Measurements from ENCODE around the gene PPARGC1A.

PPARGC1A gene

GRCh38 chr4:23844961-23845360, 44.9 kb downstream of the PPARGC1A start:
- DNase-seq (ENCODE audit: low read depth in 2 of 2), result no peak

GRCh38 chr4:23839279-23839678, 50.6 kb downstream of the PPARGC1A start:
- no peak for DNase-seq (ENCODE audit: low read depth in 2 of 2)

GRCh38 chr4:23838607-23839006, 51.2 kb downstream of the PPARGC1A start:
- no peak for DNase-seq (ENCODE audit: low read depth in 2 of 2)

DNA sequence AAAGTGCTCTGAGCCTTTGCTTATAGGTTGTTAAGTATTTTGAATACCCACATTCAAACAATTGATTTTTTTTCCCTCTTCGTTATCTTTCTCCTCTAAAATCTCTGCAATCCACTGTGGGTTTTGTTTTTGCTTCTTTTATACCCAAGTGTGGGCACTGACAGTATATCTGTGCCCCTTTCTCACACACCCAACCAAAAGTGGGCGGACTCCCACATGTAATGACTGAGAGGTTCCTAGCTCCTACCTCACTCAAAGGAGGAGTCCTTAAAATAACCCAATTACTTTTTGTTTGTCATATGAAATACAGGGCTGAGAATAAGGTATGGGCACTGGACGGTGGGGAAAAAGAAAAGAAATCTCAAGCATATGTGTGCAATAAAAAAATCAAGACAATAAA, 51.7 kb downstream of the PPARGC1A start:
- no peak for DNase-seq (ENCODE audit: low read depth in 2 of 2)

- no peak for DNase-seq (ENCODE audit: low read depth in 2 of 2)
Measured at GRCh38 chr4:23837371-23837770, 52.5 kb downstream of the PPARGC1A start.

- DNase-seq (ENCODE audit: low read depth in 2 of 2), result no peak
Measured at GRCh38 chr4:23835774-23836478, 53.9 kb downstream of the PPARGC1A start.

- no peak for DNase-seq (ENCODE audit: low read depth in 2 of 2)
Measured at GRCh38 chr4:23828779-23829178, 61.1 kb downstream of the PPARGC1A start.

DNA sequence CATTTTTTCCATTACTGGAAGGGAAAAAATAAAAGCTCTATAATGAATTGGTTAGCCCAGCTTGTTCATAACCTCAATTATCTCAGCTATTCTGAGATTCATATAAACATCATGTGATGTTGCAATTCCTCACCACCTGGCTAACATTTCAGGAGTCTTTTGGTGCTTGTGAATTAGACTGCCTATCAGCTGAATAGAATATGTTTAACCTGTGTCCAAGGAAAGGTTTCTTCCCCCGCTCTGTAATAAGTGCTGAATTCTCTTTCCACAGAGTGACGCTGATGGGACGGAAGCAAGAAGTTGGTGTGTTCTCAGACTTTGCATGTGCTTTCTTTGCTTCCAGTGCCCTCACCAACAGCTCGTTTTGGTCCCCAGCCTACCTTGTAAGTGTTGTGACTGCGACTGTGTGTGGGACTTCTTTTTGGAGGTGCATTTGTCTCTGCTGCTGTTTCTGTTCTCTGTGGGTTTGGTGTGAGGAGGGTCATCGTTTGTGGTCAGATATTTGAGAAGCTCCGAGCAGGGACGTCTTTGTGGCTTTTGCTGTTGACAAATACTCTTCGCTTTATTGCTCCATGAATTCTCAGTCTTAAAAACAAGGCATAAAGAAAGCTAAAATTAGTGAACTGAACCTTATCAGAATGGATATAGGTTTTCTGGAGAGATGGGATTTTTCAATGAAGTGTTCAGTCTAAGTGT, 61.7 kb downstream of the PPARGC1A start:
- no peak for DNase-seq (ENCODE audit: low read depth in 2 of 2)

DNA sequence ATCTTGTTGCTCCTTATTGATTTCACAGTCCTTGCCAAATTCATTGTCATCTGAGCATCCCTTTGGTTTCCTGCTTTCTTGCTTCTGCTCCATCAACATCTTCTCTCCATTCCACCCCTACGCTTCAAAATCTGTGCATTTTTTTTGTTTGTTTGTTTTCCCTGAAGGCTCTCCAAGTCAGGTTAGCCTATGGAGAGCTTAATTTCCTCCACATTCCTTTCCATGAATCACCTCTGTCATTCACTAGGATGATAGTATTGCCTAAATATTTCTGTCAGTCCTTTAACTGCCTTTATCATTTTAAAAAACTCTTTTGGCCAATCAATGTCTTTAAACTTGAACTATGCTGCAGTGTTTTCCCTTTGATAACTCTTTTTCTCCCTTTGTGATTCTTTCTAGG, 67.7 kb downstream of the PPARGC1A start:
- no peak for DNase-seq (ENCODE audit: low read depth in 2 of 2)

DNA sequence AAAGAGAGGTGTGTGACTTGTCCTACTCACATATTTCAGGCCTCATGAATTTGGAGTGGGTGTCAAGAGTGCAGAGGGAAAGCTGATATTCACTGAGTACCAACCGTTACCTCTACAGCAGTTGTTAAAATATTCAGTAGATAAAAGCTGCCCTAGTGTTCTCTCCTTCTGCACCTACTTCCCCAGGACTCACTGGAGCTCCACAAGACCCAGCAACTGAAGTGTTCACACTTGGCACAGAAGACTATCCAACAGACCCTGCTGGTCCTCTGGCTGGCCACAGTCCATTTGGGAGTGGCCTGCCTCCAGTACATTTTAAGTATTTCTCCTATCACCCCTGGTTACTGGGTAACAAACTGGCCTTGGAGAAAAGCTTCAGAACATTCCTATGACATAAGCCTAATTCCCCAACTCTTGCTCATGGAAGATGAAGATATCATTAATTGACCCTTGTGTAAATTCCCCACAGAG, 70.8 kb downstream of the PPARGC1A start:
- no peak for DNase-seq (ENCODE audit: low read depth in 2 of 2)

DNA sequence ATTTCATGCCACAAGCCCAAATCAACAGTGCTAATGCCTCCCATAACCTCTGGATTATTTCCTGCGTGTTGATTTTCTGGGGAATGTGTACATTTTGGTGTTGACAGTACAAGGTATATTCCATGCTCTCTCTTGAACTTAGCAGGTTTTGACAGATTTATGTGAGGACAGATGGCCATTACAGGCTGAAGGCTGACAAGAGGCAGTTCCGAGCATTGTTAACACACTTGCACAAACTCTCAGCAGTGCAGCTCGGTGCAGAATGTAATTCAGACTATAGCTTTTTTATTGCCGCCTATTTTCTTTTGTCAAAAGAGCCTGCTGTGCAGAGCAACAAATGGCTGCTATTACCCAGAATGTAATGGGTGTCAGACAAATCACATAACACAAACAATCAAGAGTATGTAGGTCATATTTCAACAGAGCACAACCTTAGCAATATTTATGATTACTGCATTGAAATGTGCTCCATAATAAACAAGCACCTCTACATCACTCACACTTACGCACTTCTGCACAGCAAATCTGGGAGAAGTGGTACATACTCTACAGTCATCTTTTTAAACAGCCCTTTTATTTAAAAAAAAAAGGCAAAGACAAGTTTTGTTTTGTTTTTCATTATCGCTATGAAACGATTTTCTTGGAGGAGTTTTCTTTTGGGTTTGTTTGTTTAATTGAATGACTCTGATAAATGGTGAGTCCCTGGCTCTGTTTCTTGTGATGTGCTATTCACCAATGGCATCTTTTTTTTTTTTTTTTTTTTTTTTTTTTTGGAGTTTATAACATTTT, 71.6 kb downstream of the PPARGC1A start:
- no peak for DNase-seq (ENCODE audit: low read depth in 2 of 2)

DNA sequence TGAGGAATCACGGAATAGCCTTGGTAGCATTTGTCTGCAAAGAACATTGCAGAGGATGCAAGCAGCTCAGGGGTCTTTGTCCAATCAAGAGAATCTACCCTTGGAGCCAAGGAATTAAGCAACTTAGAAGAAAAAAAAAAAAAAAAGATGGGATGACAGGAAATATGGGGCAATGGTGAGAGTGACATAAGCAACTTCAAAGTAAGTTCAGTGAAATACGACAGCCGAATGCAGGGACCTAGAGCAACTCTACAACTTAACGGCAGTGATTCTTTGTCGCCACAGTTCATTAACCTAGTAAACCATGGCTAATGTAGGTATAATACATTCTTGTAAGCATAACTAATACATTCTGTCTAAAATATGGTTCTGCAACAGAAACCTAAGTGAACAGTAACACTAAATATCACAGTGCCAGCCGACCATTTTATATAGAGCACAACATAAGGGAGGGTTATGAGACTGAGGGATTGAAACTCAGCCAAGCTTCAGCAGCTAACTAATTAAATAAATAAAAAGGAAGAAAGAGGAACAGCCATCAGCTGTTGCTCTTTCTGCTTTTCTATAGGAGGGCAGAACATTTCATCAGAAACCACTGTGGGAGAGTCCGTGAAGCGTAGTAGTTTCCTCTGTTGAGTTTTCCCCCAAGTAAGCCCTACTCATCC, 74.7 kb downstream of the PPARGC1A start:
- no peak for DNase-seq (ENCODE audit: low read depth in 2 of 2)

GRCh38 chr4:23814587-23814986, 75.3 kb downstream of the PPARGC1A start:
- DNase-seq (ENCODE audit: low read depth in 2 of 2), result no peak

GRCh38 chr4:23811161-23811560, 78.7 kb downstream of the PPARGC1A start:
- no peak for DNase-seq (ENCODE audit: low read depth in 2 of 2)

DNA sequence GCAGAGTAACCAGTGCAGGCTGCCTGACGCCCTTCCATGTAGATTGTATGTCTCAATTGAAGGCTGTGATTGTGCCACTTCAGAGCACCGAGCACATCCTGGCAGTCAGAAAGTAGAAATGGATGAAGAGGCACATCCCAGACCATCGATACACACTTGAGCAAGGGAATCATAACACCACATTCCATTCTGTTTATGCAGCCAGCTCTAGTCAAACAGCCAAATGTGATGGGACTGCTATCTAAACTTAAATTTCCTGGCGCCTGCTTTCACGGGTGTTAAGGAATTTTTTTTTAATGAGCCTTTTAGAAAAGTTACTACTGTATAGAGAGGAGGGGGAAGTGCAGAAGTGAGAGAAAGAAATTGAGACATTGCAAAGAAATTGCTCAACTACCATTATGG, 84.4 kb downstream of the PPARGC1A start:
- DNase-seq (ENCODE audit: low read depth in 2 of 2), result no peak

- no peak for DNase-seq (ENCODE audit: low read depth in 2 of 2)
Measured at GRCh38 chr4:23789762-23790161, 100.1 kb downstream of the PPARGC1A start.

GRCh38 chr4:23788460-23788859, 101.4 kb downstream of the PPARGC1A start:
- no peak for DNase-seq (ENCODE audit: low read depth in 2 of 2)

DNA sequence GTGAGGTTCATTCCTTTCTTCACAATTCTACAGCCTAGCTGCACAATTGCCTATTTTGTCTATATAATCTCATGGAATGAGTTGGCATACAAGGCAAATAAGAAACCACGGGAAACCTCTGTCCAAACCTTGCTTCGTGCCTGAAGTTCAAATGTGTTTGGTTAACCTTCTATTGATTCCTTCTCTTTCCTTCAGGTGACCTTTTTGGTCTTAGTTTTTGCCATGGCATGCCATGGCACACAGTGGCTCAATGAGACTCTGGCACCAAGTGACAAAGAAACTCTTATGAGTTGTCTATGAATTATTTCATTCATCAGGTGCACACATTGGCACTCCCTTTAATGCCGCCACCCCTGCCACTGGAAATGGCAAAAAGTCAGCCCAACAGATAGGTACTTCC, 101.8 kb downstream of the PPARGC1A start:
- no peak for DNase-seq (ENCODE audit: low read depth in 2 of 2)

DNA sequence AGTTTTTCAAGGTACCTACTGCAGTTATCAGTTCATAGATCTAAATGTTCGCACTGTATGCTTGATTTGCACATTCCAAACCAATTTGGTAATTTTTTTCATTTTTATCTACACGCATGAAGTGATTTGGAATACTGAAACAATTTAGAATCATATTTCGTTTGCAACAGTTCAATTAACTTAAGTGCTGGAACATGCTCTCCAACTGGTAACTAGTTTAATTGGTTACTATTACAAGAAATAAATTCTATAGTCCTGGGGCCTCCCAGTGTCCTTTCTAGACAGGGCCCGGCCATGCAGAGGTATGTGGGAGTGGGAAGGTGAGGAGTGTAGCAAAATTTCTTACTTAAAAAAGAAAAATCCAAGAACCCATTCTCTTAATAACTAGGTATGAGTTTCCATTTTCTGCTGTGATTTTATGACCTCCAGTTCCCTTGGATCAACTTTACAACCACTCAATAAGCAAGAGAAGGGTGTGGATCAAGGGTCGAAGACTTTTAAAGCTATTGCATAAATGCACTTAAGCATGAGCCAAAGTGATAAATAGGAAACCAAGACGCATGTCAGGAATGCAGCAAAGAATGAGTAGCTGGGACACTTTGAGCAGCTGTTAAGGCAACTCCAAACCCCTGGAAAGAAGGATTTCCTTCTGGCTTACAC, 106.9 kb downstream of the PPARGC1A start:
- no peak for DNase-seq (ENCODE audit: low read depth in 2 of 2)

DNA sequence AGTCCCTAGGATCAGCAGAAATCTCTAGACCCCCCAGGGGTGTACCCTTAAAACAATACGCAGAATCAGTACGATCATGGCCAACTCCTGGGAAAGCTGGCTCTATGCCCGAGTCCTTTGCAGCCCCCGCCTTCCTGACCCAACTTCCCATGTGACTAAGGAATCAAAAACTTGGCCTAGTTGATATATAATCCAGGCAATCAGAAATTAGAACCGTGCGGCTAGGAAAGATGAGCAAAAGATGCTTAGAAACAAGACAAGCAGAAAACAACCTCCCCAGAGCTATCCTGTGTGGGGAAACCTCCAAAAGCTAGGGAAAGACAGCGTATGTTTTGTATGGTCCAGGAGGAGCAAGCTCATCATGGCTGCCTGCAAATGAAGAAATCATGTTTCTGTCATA, 110.0 kb downstream of the PPARGC1A start:
- DNase-seq (ENCODE audit: low read depth in 2 of 2), result no peak

DNA sequence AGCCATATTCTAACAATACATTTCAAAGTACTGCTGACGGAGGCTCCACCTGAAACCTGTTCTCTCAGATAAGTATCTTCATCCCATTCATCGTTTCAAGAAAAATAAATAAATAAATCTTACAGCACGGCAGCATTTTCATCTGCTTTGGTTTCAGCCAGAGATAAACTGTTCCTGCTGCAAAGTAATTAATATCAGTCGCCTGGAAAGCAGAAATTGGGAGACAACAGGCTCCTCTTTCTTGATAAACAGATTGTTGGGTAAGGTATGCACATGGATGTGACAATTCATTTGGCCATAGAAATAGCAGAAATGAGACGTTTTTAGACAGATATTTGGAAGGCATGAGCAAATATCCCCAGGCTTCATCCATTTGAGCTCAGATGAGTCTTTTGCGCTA, 110.4 kb downstream of the PPARGC1A start:
- DNase-seq (ENCODE audit: low read depth in 2 of 2), result no peak

DNA sequence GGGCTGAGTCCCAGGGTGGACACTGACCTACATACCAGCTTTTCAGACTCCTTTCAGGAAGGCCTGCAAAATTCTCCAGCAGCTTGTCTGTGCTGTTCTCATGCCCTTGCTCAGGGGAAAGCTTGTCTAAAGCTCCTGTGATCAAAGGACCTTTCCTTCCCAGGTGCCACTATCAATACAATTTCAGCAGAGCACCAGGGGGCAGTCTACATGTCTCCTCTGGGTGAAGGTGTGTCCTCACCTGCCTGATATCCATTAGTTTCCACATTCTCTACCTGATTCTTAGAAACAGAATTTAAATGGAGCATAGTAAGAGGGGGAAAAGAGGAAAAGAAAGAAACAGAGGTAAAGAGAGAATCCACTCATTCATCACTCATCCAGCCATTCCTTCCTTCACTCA, 114.2 kb downstream of the PPARGC1A start:
- no peak for DNase-seq (ENCODE audit: low read depth in 2 of 2)

Measured in stimulated activated CD8-positive, alpha-beta memory T cell treated with anti-CD3 and anti-CD28 coated beads, Interleukin-15, amount 100 ng/mL, for 4 hours (primary cell).